Left ventricle myocardium inferior (tissue), 1 donor: ENCODE measurements around the gene DDC. TPM values are rescaled to one million over a fixed set of nuclear protein-coding genes. Genes with fewer than 3 reads are reported as not detected.

Experiments used
- DNase-seq: peaks from one replicate; pipeline ENCODE4 v3.0.0-alpha.2; 2020
- H3K27ac ChIP-seq: fragments of 200-600 bp; replicated peaks from 2 replicates; pipeline ENCODE4 v1.8.0; 2021
- H3K27me3 ChIP-seq: fragments of 200-600 bp; 2 replicates; pipeline ENCODE4 v1.8.0; 2021; ENCODE audit warnings: low read depth
- H3K36me3 ChIP-seq: fragments of 200-600 bp; 2 replicates; pipeline ENCODE4 v1.8.0; 2021
- H3K4me1 ChIP-seq: fragments of 200-600 bp; 2 replicates; pipeline ENCODE4 v1.8.0; 2021
- H3K4me3 ChIP-seq: fragments of 200-600 bp; 2 replicates; pipeline ENCODE4 v1.8.0; 2021; ENCODE audit warnings: mild to moderate bottlenecking, moderate library complexity
- H3K9me3 ChIP-seq: fragments of 200-600 bp; replicated peaks from 2 replicates; pipeline ENCODE4 v1.8.0; 2021
- CTCF ChIP-seq: fragments of 200-600 bp; IDR thresholded peaks from 2 replicates; pipeline ENCODE4 v1.8.0; 2021; ENCODE audit warnings: antibody characterized with exemption, mild to moderate bottlenecking, borderline replicate concordance
- intact Hi-C: fragments of 100-400 bp; cut with micrococcal nuclease; formaldehyde crosslinking; loops from one replicate; pipeline ENCODE4 v1.11.0; 2022
- total RNA-seq: library from RNA; stranded (reverse); fragmentation: NEBNext Ultra II Directional; extraction: Animal tissue kit (Norgen Biotek cat#: 25700); gene quantifications from one replicate; pipeline ENCODE4 v1.2.1, GENCODE V29; 2021
- donor health status: DM: no; HTN: yes; CAD: no; lungs with severe emphysema.

The DDC gene
- total RNA-seq, 1 donor from 2014 or later = not detected

GRCh38 chr7:50446542-50446960 lies 118.7 kb downstream of the DDC start:
- Histone ChIP-seq H3K9me3 (no peaks in the 10 kb centered on the region), H3K4me1 (peaks cover 18% of the 10 kb centered on the region), H3K27ac (no peak overlapping the region), H3K4me3 (no peak overlapping the region), H3K27me3 (no peaks in the 10 kb centered on the region), H3K36me3 (peaks cover 22% of the 10 kb centered on the region)
- intact Hi-C loops = no loop called here
- no peak for DNase-seq
- TF ChIP-seq CTCF = no peak

GRCh38 chr7:50436133-50436806 lies 128.9 kb downstream of the DDC start:
- TF ChIP-seq CTCF = no peak
- no peak for DNase-seq
- Histone ChIP-seq H3K27me3 (no peaks in the 10 kb centered on the region), H3K9me3 (no peaks in the 10 kb centered on the region), H3K36me3 (peaks cover 4% of the 10 kb centered on the region), H3K4me1 (no peaks in the 10 kb centered on the region), H3K4me3 (no peak overlapping the region), H3K27ac (no peak overlapping the region)
- intact Hi-C loops = no loop called here

GRCh38 chr7:50431722-50432305 lies 133.4 kb downstream of the DDC start:
- no peaks in the 10 kb centered on the region for H3K4me1 ChIP-seq
- TF ChIP-seq CTCF = no peak
- no peaks in the 10 kb centered on the region for H3K9me3 ChIP-seq
- H3K27ac ChIP-seq = no peak overlapping the region
- no peaks in the 10 kb centered on the region for H3K27me3 ChIP-seq
- no peak for DNase-seq
- H3K36me3 ChIP-seq = no peaks in the 10 kb centered on the region
- no peak overlapping the region for H3K4me3 ChIP-seq
- intact Hi-C loops = no loop called here

- intact Hi-C loops = no loop called here
- no peak for DNase-seq
- no peak for TF ChIP-seq CTCF
- no peaks in the 10 kb centered on the region for H3K27me3 ChIP-seq
- H3K4me1 ChIP-seq = no peaks in the 10 kb centered on the region
- no peak overlapping the region for H3K27ac ChIP-seq
- no peaks in the 10 kb centered on the region for H3K9me3 ChIP-seq
- H3K36me3 ChIP-seq = no peaks in the 10 kb centered on the region
- H3K4me3 ChIP-seq = no peak overlapping the region
Observed at GRCh38 chr7:50431316-50431715, 133.9 kb downstream of the DDC start.

- Histone ChIP-seq H3K27me3 (no peaks in the 10 kb centered on the region), H3K36me3 (no peaks in the 10 kb centered on the region), H3K9me3 (no peaks in the 10 kb centered on the region), H3K4me1 (no peaks in the 10 kb centered on the region), H3K4me3 (no peak overlapping the region), H3K27ac (no peak overlapping the region)
- no peak for TF ChIP-seq CTCF
- intact Hi-C loops = no loop called here
- no peak for DNase-seq
Observed at GRCh38 chr7:50428911-50429310, 136.3 kb downstream of the DDC start.
